H1 (cell line): Measurements from ENCODE around the gene HES2.
A peak's percentile ranks its signal among the peaks of the same experiment; 100 is the strongest.

Experiments used
- BRCA1 ChIP-seq: IDR thresholded peaks from 2 replicates; pipeline ENCODE4 v1.6.1; 2012; ENCODE audit warnings: low read depth, low read length, improper control_type of control experiment
- EGR1 ChIP-seq: IDR thresholded peaks from 2 replicates; pipeline ENCODE4 v1.6.1; 2011; ENCODE audit warnings: low read depth, low read length, borderline replicate concordance
- EP300 ChIP-seq, 2 experiments: IDR thresholded peaks; 1 replicate in 1 of 2; 2 replicates in 1 of 2; pipeline ENCODE4 v1.6.1; 2011 to 2012; ENCODE audit warnings: low read depth in 2 of 2, low read length in 2 of 2, mild to moderate bottlenecking in 2 of 2, borderline replicate concordance in 1 of 2, inconsistent platforms in 1 of 2, moderate library complexity in 1 of 2
- GABPA ChIP-seq: IDR thresholded peaks from 2 replicates; pipeline ENCODE4 v1.6.1; 2011; ENCODE audit warnings: mild to moderate bottlenecking, low read length, moderate library complexity, borderline replicate concordance; ENCODE audit not compliant: insufficient read depth
- HDAC6 ChIP-seq: IDR thresholded peaks from one replicate; pipeline ENCODE4 v1.7.1; 2012; ENCODE audit warnings: low read depth, mild to moderate bottlenecking, inconsistent platforms, low read length, moderate library complexity
- MAX ChIP-seq: IDR thresholded peaks from 2 replicates; pipeline ENCODE4 v1.6.1; 2012; ENCODE audit warnings: inconsistent platforms
- NANOG ChIP-seq: IDR thresholded peaks from 2 replicates; pipeline ENCODE4 v1.6.1; 2011; ENCODE audit warnings: low read length, low read depth, mild to moderate bottlenecking, inconsistent platforms; ENCODE audit not compliant: insufficient read depth, poor library complexity, severe bottlenecking
- POLR2A ChIP-seq, 2 experiments: IDR thresholded peaks; 1 replicate in 1 of 2; 2 replicates in 1 of 2; pipeline ENCODE4 v1.6.1; 2011; ENCODE audit warnings: low read depth in 2 of 2, low read length in 2 of 2, mild to moderate bottlenecking in 2 of 2; ENCODE audit errors: control extremely low read depth in 1 of 2
- POLR2AphosphoS5 ChIP-seq: IDR thresholded peaks from 2 replicates; pipeline ENCODE4 v1.6.1; 2011; ENCODE audit warnings: low read depth, low read length
- RFX5 ChIP-seq: IDR thresholded peaks from 2 replicates; pipeline ENCODE4 v1.6.1; 2011; ENCODE audit warnings: low read depth, low read length, improper control_type of control experiment, borderline replicate concordance
- TAF1 ChIP-seq: IDR thresholded peaks from 2 replicates; pipeline ENCODE4 v1.6.1; 2011; ENCODE audit warnings: mild to moderate bottlenecking, low read depth, low read length
- YY1 ChIP-seq: IDR thresholded peaks from 2 replicates; pipeline ENCODE4 v1.6.1; 2011; ENCODE audit warnings: low read depth, mild to moderate bottlenecking, low read length
- TF ChIP-seq, protein P1 (sequence below), 3 experiments: IDR thresholded peaks; 1 replicate in 2 of 3; 2 replicates in 1 of 3; pipeline versions ENCODE4 v1.5.1 to v1.6.1; 2011; ENCODE audit warnings: low read length in 3 of 3, mild to moderate bottlenecking in 3 of 3, inconsistent platforms in 2 of 3, low read depth in 1 of 3, moderate library complexity in 1 of 3; ENCODE audit not compliant: insufficient read depth in 1 of 3; ENCODE audit errors: control extremely low read depth in 1 of 3
- TF ChIP-seq, protein P2 (sequence below): IDR thresholded peaks from 2 replicates; pipeline ENCODE4 v1.6.1; 2011; ENCODE audit warnings: low read length, improper control_type of control experiment

- TF ChIP-seq EP300 (IDR thresholded peaks at IDR 0.05; ENCODE audit: borderline replicate concordance in 1 of 2, low read depth in 2 of 2, low read length in 2 of 2) (no peak), GABPA (no peak), TAF1 (no peak), MAX (no peak), POLR2A (IDR thresholded peaks at IDR 0.05; ENCODE audit: control extremely low read depth in 1 of 2, low read depth in 2 of 2, low read length in 2 of 2) (no peak), POLR2AphosphoS5 (no peak), YY1 (no peak), RFX5 (no peak), HDAC6 (no peak), BRCA1 (no peak), EGR1 (no peak), NANOG (no peak)
- TF ChIP-seq, protein P1, sequence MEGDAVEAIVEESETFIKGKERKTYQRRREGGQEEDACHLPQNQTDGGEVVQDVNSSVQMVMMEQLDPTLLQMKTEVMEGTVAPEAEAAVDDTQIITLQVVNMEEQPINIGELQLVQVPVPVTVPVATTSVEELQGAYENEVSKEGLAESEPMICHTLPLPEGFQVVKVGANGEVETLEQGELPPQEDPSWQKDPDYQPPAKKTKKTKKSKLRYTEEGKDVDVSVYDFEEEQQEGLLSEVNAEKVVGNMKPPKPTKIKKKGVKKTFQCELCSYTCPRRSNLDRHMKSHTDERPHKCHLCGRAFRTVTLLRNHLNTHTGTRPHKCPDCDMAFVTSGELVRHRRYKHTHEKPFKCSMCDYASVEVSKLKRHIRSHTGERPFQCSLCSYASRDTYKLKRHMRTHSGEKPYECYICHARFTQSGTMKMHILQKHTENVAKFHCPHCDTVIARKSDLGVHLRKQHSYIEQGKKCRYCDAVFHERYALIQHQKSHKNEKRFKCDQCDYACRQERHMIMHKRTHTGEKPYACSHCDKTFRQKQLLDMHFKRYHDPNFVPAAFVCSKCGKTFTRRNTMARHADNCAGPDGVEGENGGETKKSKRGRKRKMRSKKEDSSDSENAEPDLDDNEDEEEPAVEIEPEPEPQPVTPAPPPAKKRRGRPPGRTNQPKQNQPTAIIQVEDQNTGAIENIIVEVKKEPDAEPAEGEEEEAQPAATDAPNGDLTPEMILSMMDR (IDR thresholded peaks at IDR 0.05; ENCODE audit: control extremely low read depth in 1 of 3, insufficient read depth in 1 of 3, low read depth in 1 of 3, low read length in 3 of 3), result peak in 1 of 3 experiments; percentile 30; a peak in 1 of 4 replicates
- TF ChIP-seq, protein P2, sequence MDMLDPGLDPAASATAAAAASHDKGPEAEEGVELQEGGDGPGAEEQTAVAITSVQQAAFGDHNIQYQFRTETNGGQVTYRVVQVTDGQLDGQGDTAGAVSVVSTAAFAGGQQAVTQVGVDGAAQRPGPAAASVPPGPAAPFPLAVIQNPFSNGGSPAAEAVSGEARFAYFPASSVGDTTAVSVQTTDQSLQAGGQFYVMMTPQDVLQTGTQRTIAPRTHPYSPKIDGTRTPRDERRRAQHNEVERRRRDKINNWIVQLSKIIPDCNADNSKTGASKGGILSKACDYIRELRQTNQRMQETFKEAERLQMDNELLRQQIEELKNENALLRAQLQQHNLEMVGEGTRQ, result no peak
Observed at GRCh38 chr1:6448749-6449631, 29.3 kb upstream of the HES2 start.
